Activated gamma-delta T cell treated with Interleukin-2 at 50 U/mL for 16 hours (primary cell): ENCODE results near the gene SUSD1.
A peak's percentile ranks its signal among the peaks of the same experiment; 100 is the strongest.
"Not testable (repeated sequence)": the region's sequence is repeated elsewhere in the genome, so short reads cannot be mapped to it uniquely, and the experiment has no call there.

Experiments used
- DNase-seq: peaks from one replicate; pipeline ENCODE4 v3.0.0-alpha.2; 2020

Gene SUSD1

DNA sequence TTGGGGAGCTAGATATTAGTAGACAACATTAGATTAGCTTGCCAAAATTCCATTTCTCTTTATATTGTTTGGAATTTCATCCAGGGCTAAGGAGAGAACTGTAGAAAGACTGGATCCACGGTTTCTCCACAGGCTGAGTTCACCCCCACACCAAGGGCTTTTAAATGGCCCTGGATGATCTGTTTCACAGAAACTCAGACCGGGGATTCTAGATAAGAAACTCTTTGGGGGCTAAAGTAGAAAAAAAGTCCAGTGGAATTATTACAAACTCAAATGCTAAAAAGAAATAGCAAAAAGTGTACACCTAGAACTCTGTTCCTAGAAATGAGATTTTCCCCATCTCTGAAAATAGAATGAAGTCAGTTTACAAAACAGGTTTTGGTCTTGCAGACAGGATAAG, 80.9 kb downstream of the SUSD1 start:
- DNase-seq: no peak

DNA sequence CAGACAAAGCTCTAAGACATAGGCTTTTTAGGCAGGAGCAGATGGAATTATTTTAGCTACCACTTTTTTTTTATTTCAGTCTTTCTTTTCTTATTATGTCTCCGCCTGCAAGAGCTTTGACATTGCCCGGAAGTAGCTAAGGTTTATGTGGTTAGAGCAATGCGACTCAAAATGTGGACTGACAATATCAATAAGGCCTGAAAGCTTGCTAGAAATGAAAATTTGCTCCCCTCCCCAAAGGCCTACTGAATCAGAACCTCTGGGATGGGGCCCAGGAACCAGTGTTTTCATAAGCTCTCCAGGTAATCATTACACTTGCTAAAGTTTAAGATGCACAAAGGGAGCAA, 81.3 kb downstream of the SUSD1 start:
- no peak for DNase-seq

DNA sequence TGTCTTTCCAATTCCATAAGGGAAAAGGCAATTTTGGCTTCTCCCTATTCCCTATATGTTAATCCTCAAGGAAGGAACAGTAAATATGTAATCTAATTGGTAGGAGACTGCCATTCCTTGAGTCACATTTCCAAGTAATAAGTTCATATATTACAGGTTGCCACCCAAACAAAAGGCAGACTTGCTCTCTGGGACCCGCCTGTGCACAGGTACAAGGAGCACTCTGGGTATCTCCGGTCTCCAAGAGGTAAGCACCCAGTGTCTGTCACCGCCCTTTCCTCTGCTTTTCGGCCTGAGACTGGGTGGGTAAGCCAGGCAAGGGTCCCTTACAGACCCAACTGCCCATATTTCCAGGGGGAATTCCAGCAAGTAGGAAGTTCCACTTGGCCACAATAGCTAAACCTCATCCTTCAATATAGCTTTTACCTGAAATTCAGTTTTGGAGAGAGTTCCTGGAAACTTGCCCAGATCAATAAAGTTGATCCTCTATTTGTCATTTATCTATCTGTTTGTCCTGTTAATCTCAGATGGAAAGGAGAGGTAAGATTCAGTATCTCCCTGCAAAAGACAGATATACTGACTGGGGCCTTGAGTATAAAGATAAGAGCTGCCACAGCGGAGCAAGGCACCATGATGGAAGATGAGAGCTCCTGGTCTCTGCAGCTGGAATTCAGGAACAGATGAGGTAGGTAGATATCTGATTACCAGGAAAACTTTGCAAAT, 81.8 kb downstream of the SUSD1 start:
- DNase-seq: no peak

DNA sequence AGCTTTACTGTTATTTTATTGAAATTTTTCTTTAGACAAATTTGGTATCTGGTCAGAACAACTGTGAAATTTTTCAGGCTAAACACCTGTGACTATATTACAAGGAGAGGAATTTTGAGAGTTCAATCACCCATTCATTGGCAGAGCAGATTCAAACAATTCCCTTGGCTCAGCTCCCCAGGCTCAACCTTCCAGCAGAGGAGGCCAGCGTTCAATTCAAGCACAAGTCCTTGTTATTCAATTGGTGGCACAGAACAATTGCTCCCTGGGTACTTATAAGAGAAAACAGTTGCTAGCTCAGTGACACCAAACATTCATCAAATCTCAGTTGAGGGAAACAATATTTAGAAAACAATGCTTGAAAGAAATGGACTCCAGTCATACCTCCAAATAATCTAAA, 83.3 kb downstream of the SUSD1 start:
- DNase-seq: no peak

DNA sequence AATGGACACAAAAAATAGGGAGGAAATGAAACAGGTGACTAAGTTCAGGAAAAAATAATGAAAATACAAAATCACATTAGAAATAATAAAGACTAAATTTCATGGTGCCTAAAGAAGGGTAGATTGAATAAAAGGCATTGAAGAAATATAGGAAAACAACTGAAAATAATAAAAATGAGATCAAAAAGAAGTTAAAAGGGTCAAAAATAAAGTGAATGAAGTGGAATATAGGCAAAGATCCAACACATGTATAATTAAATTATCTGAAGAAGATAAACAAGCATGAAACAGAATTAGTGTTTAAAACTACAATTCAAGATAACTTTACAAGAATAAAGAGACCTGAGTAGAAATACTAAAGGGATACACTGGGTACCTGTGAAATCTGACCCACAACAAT, 87.6 kb downstream of the SUSD1 start:
- DNase-seq: no peak

DNA sequence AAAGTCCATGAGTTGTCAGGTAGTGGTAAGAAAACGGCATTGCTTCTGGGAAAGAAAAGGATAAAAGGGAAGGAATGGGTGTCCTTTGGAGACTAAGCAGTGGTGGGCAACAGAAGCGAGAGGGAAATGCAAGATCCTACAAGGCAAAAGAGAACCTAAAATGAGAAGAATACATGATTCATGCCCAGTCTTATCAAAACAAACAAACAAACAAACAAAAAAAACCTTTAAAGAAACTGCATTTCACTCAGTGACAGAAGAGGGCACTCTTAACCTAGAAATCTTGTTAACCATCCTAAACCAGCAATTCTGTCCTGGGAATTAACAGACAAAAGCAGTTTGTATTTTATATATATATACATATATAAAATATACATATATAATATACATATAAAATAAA, 88.5 kb downstream of the SUSD1 start:
- DNase-seq: no peak

DNA sequence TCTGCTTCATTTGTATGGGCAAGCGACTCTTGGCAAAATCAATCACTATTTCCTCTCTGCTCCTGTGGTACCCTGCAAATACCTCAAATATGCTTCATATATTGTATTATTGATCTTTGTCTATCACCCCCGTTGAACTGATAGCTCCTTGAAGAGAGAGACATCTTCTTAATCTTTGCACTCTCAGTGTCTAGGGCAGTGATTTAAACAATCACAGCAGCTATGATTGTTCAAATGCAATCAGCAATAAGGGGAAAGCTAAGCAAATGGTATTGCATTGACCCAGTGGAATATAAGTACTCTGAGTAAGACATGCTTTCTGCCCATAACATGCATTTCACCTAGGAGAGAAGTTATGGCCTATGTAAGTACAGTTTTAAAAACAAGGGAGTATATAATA, 90.2 kb downstream of the SUSD1 start:
- no peak for DNase-seq

DNA sequence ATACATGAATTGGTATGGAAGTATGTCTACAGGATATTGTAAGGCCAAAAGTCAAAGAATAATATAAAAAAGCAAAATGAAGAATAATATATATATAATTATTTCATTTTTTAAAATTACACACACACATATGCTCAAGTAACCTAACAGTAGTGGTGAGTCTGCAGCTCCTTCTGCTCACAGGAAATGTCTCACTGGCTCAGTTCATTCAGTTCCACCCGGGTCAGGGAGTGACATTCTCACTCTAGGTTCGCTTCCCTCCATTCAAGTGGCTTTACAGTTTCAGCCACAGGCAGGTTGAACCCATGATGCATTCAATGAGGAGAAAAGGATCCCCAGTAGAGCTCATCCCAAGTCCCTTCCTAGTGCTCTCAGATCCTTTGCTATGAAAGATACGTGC, 90.8 kb downstream of the SUSD1 start:
- DNase-seq: no peak

DNA sequence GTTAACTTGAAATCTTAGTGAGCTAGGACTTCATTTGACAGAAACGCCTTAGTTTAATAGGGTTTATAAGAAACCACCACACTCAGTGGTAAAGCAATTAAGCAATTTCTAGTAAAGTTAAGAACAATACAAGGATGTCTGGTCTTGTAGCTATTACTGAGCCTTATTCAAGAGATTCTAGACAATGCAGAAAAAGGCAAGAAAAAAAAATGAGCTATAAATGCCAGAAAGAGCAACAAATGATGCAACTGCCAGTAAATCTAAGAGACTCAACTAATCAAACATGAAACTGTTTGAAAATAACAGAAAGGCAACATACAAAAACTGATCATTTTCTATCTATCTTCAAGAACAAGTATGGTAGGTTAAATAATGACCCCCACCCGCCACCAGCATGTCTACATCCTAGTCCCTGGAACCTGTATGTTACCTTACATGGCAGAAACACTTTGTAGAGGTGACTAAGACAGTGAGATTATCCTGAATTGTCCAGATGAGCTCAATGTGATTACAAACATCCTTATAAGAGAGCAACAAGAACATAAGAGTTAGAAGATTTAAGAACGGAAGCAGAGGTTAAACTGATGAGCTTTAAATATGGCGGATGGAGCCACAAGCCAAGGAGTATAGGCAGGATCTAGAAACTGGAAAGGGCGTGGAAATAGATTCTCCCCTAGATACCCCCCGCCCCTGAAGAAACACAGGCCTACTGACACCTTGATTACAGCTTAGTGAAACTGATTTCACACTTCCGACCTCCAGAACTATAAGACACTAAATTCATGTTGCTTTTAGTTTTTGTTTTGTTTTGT, 93.0 kb downstream of the SUSD1 start:
- no peak for DNase-seq

DNA sequence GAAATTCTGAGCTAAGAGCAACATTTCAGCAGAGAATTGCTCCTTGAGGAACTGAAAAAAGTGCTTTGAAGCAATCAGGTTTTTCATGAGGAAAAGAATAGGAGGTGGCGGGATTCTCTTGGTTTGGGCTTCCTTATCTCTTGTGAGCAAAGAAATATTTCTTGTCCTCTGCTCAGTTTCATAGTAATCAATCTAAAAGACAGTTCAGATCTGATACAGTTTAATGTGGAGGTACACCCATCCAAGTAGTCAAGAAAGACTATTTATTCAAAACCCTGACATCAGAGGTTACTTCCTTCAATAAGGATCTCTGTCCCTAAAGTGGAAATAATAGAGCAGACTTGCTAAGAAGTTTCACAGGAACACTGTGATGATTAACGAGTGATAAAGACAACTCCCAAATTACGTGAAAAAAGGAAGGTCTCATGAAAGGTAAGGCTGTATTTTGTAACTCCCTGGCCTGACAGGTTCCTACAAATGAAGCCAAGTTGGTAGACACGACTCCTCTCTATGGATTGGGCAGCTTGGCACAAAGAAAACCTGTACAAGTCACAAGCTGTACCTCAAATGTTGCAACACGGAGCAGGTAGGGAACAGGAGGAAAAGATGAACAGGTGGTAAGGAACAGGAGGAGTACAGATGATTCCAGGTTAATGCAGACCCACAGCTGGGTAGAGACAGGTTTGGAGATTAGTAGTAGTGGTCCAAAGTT, 94.1 kb downstream of the SUSD1 start:
- no peak for DNase-seq

DNA sequence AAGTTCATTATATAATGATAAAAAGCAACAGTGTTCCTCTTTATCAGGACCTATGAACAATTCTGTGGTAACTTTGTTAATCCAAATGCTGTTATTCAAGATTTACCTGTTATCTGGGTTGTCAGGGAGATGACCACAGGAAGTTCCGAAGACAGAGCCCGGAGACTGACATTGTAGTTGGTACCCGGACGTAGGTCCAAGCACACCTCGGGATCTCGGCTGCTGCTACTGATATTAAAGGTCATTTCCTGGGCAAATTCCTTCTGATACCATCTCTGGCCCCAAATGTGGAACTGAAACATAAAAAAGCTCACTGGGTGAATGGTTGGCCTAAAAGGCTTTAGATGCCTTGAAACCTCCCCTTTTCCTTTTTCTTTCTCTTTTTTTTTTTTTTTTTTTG, 96.7 kb downstream of the SUSD1 start:
- DNase-seq: no peak

DNA sequence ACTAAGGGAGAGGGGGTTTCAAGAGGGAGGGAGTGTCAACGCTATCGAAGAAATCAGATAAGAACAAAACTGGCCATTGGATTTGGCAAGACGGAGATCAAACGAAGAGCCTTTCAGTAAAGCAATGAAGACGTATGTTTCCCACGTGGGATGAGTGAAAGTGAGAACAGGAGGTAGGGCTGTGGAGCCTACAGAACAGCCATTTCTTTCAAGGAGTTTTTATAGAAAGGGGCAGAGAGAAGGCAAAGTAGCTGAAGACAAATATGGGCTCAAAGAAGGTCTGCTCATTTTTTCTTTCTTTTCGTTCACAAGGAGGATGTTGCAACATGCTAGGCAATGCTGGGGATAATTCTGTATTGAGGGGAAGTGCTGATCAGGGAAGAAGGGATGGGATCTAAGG, 98.3 kb downstream of the SUSD1 start:
- DNase-seq: no peak

DNA sequence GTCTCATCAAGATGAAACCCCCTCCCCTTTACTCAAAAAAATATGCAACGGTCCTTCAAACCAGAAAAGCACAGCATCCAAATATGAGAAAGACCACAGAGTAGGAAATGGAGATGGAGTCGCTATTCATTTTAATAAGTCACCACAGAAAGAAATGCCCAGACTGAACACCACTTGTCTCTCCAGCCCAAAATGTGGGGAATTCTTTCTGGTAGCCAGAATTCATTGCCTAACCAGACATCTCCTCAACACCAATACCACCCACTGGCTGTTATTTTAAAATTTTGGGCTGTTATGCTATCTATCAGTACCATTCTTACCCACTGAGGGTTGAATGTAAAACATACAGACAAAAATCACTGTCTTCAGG, 100.1 kb downstream of the SUSD1 start:
- no peak for DNase-seq

DNA sequence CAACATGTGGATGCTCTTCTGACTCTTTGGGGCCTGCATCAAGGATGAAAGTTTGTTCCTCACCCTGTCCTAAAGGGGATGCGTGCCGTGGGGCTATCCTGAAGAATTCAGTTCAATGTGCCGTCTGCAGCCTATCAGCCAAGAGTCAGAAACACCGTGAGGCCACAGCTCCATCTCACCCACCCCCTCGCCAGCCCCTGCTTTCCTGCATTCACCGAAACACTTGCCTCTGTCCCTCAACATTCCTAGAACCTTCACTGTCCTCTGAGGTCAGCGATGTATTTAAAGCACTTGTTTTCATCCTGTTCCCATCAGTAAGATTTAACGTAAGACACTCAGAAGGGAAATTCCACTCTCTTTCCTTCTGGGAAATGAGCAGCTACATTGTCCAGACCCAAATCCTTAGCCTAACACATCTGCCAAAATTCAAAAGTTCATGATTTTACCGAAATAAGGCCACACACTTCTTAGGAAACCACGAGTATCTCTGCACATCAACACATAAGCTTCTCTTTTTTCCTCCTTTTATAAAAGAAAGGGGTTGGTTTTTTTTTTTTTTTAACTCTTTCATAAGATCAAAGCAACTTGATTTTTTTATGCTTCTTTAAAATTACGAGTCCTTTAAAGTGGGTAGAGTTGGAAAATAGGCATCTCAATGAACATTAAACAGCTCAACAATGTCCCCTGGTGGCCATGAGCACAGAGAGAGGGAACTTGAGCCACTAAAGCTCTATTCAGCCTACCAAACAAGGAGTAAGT, 100.7 kb downstream of the SUSD1 start:
- DNase-seq: peak; percentile 65

DNA sequence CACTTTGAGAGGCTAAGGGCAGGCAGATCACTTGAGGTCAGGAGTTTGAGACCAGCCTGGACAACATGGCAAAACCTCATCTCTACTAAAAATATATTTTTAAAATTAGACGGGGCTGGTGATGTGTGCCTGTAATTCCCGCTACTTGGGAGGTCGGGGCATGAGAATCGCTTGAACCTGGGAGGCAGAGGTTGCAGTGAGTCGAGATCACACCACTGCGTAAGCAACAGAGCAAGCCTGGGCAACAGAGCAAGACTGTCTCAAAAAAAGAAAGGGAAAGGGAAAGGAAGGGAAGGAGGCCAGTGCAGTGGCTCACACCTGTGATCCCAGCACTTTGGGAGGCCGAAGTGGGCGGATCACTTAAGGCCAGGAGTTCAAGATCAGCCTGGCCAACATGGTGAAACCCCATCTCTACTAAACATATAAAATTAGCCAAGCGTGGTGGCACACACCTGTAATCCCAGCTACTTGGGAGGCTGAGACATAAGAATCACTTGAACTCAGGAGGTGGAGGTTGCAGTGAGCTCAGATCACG, 101.4 kb downstream of the SUSD1 start:
- not testable (repeated sequence) for DNase-seq

DNA sequence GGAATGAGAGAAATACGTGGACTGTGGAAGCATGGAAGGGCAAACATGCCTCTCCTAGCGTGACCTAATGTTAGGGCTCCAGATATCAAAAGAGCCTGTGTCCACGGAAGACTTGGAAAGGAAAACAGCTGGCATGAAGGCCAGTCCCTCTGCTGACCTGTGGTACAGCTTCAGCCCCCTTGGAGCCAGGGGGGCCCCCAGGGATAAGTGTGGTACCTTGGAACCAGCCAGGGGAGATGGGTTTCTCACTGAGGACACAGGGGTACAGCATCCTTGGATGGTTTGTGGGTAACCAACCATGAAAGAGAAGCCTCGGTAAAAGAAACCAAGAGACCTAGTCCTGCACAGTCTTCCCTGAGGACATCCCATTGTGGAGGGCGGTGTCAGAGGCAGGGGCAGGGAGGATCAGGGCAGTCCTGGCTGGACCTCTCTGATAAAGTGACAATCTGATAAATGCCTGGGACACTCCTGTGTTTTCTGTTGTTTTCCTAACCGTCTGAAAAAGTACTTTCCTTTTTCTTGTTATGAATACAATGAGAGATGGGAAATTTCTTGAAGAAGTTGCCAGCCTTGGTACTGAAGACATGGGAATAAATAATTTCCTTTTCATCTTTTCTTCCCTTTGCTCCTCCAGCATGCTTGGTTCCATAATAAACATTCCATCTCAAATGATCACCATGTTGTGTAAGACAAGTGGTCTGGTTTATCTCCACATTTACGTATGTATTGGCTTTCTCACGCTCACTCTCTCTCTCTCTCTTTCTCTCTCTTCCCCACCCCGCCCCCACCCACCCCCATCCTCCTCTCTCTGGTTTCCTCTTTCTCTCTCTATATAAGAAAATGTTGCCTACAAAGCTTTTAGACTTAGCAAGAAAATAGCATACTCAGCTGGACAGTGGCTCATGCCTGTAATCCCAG, 102.1 kb downstream of the SUSD1 start:
- DNase-seq: no peak

DNA sequence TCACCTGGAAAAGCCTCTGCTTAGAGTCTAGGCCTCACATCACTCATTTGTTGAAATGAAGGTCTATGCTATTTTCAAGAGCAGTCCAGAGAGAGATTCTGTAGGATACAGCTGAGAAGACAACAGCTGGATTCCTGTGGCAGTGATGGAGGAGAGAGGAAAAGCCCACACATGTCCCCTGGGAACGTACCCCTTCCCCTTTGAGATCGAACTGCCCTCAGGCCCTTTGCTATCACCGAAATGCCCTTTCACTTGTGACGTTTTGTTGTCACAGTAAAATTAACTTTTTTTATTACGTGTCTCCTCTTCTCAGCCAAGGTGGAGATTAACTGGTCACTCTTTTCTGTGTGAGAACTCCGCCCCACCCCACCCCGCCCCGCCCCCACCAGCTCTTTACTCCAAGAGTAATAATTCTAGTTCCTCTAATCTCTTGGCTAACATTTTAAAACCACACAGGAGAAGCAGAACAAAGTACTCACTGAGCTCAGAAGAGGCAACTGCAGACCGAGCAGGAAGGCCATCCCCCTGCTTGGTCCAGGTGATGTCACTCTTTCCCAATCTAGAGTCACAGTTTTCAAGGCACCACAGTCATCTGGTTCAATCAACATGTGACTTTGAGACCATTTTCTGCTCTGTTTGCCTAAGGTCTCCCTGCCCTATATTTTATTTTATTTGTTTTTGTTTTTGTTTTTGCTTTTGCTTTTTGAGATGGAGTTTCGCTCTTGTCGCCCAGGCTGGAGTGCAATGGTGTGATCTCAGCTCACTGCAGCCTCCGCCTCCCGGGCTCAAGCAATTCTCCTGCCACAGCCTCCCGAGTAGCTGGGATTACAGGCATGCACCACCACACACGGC, 105.6 kb downstream of the SUSD1 start:
- no peak for DNase-seq

DNA sequence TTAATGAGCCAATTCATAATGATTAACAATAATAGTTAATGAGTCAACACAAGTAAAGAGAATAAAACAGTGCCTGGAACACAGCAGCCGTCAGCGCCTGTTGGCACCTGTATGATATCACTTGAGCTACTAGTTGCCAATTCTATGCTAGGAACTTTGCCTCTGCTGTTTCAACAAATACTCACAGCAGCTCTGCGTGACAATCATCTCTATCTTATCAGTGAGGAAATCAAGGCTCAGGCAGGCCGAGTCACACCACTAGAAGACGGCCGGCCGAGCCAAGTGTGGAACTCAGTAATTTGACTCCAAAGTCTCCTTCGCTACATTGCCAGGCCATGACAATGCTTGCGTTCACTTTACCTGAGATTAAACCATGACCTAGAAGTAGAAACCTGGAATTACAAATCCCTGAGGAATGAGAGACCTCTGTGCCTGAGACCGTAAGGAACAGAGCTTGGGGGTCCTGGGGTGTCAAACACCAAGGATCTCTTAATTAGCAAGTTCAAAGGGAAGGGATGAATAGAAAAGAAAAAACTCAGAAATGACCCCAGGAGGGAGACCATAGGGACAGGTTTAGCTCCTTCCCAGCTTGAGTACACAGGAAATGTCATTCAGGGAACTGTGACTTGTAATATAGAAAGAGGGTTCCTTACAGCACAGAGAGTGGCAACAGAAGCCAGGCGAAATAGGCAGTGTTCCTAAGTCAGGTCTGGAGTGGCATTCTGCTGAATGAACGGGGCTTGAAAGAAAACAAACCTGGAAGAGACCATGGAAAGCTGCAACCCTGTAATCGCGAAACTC, 109.1 kb downstream of the SUSD1 start:
- DNase-seq: no peak

DNA sequence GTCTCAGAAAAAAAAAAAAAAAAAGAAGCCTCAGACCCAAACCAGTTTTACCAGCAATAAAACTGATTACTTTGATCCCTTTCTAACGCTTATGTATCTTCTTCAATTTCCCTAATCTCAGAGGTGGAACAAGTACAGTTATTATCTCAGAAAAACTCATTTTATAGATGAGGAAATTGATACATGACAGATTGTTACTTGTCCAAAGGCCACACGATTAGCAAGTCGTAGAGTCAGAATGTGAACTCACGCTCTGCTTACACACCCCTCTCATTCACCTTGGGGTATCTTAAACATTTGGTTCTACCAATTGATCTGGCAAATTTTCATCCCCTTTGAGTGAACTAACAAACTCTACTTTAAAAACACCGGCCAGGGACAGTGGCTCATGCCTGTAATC, 110.2 kb downstream of the SUSD1 start:
- no peak for DNase-seq

DNA sequence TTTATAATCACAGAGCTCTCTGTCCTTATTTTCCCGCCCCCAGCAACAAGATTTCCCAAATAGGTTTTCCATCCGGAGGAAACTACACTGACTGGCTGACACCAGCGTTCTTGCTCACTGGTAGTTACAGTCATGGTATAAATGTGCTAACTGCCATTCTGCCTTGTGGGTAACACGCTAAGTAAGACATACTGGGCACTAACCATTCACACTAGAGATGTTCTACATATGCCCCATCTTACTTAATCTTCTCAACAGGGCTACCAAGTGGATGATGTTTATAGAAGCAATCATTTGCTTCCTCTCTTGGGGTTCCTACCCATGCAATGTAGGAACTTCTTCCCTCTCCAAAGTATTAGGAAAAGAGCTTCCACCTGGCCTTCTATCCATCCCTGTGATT, 111.5 kb downstream of the SUSD1 start:
- no peak for DNase-seq
